Stimulated activated CD8-positive, alpha-beta memory T cell treated with anti-CD3 and anti-CD28 coated beads, Interleukin-7, amount 100 ng/mL, for 48 hours (primary cell): Measurements from ENCODE around the gene SYK.

ENCODE experiments used
- DNase-seq, 2 donors: peaks; one replicate each; pipeline ENCODE4 v3.0.0-alpha.2; 2020; ENCODE audit warnings: low read depth in 1 of 2; ENCODE audit errors: extremely low read depth in 1 of 2

SYK gene

GRCh38 chr9:90933468-90933867 is 131.8 kb downstream of the SYK start:
- no peak for DNase-seq

DNA sequence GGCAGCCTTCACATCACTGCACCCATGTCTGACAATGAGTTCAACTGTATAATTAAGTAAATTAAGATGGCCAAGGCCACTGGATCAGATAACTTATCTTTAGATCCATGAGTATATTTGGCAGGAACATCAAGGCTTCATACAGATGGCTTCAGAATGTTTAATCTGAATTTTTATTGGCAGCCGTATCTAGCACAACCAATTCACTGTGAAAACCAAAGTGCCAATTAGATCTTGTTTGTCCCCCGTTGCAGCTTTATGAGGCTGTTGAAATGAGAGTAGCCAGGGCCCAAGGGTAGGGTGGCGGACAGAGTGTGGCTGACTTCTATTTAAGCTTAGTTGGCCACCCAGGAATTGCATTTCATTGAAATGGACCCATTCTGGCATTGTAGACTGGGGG is 137.7 kb downstream of the SYK start:
- no peak for DNase-seq

DNA sequence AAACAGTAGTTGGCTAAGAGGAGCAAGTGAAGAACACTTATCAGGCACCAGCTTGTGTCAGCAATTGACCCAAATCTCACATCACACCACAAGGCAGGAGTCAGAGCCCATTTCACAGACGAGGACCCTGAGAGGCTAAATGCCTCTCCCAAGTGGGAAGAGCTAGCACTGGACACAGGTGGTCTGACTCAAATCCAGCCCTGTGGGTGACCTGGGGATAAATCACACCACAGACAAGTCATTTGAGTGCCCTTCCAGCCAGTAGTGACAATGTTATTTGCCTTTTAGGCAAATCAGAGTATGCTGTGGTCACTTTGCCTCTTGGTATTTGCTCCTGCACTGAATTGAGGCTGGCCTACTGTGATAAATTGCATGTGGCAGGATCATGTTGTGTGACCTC is 138.7 kb downstream of the SYK start:
- DNase-seq: no peak

DNA sequence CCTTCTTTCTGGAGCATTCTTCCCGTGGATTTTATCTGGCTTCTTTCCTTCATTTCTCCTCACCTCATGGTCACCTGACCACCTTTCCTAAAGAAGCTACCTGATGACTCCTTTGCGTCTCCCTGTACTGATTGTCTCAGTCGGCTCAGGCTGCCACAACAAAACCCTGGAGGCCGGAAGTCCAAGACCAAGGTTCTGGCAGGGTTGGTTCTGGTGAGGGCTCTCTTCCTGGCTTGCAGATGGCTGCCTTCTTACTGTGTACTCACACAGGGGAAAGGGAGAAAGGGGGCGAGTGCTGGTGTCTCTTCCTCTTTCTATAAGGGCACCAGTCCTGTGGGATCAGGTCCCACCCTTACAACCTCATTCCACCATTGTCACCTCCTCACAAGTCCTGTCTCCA is 140.0 kb downstream of the SYK start:
- DNase-seq: no peak

GRCh38 chr9:90942555-90942954 is 140.9 kb downstream of the SYK start:
- DNase-seq: no peak

- no peak for DNase-seq
Measured at GRCh38 chr9:90943341-90943740, 141.7 kb downstream of the SYK start.

DNA sequence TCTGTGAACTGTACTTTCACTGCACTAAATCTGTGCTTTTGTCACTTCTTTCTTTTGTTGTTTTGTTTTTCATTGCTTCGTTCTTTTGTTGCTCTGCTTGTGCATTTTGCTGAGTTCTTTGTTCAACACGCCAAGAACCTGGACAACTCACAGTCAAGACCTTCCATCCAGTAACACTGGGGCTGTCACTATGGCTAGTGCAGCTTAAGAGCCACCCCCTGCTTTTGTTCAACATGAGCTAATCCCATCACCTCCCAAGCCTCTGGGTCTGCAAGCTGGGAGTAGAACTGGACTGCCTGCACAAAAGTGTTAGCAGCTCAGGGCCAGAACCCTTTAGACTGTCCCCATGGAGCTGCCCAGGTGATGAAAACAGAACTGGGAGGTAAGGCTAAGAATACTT is 143.7 kb downstream of the SYK start:
- DNase-seq: no peak

- DNase-seq: no peak
Measured at GRCh38 chr9:90946982-90947381, 145.4 kb downstream of the SYK start.
